Ureter (tissue), 1 donor: Measurements from ENCODE around the gene CTSA. TPM values are rescaled to one million over a fixed set of nuclear protein-coding genes. Genes with fewer than 3 reads are reported as not detected.
A peak's percentile ranks its signal among the peaks of the same experiment; 100 is the strongest.
"Not testable (repeated sequence)": the region's sequence is repeated elsewhere in the genome, so short reads cannot be mapped to it uniquely, and the experiment has no call there.

ENCODE experiments used
- DNase-seq: peaks from one replicate; pipeline ENCODE4 v3.0.0-alpha.2; 2020; ENCODE audit warnings: low spot score
- total RNA-seq: library from RNA; stranded (reverse); gene quantifications from one replicate; pipeline ENCODE4 v1.2.4, GENCODE V29; 2023
- donor health status: DM: yes; HTN: yes; CAD: no.

CTSA gene
- total RNA-seq, 1 donor from 2014 or later: 98.0 TPM

DNA sequence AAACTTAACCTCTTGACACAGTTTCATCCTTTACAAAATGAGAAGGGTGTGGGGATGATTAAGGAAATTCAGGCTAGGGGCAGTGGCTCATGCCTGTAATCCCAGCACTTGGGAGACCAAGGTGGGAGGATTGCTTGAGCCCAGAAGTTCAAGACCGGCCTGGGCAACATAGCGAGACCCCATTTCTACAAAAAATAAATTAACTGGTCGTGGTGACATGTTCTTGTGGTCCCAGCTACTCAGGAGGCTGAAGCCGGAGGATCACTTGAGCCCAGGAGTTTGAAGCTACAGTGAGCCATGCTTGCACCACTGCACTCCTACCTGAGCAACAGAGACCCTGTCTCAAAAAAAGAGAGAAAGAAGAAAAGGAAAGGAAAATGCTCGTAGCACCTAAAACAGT is 24.7 kb upstream of the CTSA start:
- DNase-seq: no peak

DNA sequence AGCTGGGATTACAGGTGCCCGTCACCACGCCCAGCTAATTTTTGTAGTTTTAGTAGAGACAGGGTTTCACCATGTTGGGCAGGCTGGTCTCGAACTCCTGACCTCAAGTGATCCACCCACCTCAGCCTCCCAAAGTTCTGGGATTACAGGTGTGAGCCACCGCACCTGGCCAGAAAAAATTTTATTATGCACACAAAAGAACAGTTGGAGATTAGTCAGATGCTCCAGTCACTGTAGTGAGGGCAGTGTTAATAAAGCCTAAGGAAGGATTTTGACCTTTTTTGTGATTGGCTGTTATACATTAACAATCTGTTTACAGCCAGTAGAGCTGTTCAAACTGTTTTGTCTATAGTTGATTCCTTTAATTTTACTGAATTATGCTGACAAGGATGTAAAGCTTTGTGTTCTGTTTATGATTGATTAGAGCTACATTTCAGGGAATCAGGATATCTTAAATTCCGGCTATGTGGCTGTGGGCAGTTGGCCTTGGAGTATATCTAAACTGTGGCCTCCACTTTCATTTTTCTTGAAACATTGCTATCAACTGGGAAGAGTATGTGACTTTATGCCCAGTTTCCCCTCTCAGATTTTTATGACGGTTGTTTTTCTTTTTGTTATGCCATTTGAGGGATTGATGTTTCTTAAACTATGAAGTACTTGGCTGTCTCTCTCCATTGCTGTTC is 23.9 kb upstream of the CTSA start:
- no peak for DNase-seq

DNA sequence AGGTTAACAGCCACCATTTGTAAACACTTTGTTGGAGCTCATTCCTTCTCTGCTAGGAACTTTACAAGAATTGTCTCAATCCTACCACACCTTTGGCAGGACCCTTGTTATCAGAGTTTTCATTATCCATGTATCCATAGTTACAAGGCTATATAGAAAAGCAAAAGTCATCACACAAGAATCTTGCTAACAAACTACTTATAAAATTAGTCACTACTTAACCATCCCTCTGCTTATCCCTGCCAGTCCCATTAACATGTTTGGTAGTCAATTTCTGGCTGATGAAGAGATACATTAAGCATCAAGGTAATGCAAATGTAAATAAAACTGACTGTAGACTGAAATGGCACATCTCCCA is 23.3 kb upstream of the CTSA start:
- no peak for DNase-seq

- no peak for DNase-seq
These were observed 18.5 kb upstream of the CTSA start for GRCh38 chr20:45872626-45873025.

- no peak for DNase-seq
These were observed 17.6 kb upstream of the CTSA start for GRCh38 chr20:45873409-45874103.

- not testable (repeated sequence) for DNase-seq
These were observed 17.0 kb upstream of the CTSA start for GRCh38 chr20:45874104-45874481.

GRCh38 chr20:45874576-45874975 is 16.6 kb upstream of the CTSA start:
- DNase-seq: no peak

GRCh38 chr20:45878076-45878761 is 12.9 kb upstream of the CTSA start:
- DNase-seq: no peak

DNA sequence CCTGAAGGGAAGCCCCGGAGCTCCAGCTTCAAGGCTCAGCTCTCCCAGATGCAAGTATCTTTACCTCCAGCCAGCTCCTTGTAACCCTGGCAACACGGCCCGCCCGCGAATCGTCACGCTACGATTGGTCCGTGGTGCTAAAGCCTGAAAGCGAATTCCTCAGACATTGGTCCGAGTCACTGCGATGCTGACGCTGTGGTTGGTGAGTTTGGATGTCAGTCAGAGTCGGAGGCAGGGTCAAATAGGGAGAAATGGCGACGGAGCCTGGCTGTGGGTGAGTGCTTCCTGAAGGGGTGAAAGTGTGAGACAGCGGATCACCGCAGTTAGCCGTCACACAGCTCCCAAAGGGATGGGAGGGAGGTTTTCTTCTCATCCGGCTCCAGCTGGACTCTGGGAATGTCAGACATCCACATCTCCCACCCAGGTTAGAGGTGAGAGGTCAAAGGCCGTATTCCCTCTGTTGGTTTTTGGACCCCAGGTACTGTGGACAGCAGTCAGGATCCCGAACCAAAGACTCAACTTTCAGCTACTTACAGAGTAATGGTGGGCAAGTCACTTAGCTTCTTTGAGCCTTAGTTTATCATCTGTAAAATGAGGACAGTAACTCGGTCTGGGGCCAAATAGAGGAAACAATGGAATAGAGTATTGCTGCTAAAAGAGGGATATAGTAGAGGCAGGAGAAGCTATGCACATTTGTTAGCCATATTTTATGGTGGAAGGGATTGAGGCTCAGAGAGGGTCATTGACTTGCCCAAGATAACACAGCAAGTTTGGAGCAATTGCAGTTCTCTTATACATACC is 9.9 kb upstream of the CTSA start, which contains the start of gene ZSWIM1:
ZSWIM1 (plus strand) TSS at position 240 of the 801 bp plus-strand sequence. CDS start 1,366 bp downstream, outside the sequence.
- peak; percentile 99 for DNase-seq

GRCh38 chr20:45882469-45883099 is 8.6 kb upstream of the CTSA start:
- no peak for DNase-seq

GRCh38 chr20:45883100-45883469 is 8.1 kb upstream of the CTSA start:
- DNase-seq: no peak

- DNase-seq: no peak
These were observed 4.4 kb upstream of the CTSA start for GRCh38 chr20:45886590-45887345.

DNA sequence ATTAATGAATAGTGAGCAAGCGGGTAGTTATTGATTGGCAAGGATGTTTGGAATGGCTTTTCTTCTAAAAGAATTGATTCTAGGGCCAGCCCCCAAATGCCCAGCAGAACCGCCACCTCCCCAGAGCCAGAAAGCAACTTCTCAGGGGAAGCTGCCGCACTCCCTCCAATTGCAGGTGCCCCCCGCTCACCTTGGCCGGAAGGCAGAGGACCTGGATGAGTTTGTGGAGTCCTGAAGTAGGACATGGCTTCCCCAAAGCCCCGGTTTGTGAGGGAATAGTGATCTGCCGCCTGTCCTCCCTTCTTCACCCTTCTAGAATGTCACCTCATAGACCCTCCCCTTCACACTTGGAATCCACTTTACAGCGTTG is 3.8 kb upstream of the CTSA start, which contains the start of gene SPATA25:
SPATA25 (minus strand) TSS at position 277 of the 370 bp plus-strand sequence; CDS start at position 245, 32 bp downstream.
- DNase-seq: no peak

DNA sequence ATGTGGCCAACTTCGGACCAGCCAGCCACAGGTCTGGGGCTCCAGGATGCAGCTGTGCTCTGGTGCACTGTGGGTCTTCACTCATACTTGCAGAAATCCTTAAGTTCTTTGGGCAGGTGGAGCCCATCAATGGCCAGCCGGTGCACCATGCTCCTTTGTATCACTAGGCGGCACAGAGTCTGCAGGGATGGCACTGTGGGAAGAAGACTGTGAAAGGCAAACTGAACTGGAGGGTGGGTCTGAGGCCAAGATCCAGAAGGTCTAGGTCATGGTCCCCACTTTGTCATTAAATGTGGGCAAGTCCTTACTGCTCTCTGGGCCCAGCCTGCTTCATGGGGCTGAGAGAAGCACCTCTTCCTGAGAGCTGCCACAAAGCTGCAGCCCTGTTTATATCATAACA is 2.5 kb upstream of the CTSA start:
- no peak for DNase-seq

- DNase-seq: peak; percentile 86
These were observed 804 bp upstream of the CTSA start for GRCh38 chr20:45890077-45890984.

DNA sequence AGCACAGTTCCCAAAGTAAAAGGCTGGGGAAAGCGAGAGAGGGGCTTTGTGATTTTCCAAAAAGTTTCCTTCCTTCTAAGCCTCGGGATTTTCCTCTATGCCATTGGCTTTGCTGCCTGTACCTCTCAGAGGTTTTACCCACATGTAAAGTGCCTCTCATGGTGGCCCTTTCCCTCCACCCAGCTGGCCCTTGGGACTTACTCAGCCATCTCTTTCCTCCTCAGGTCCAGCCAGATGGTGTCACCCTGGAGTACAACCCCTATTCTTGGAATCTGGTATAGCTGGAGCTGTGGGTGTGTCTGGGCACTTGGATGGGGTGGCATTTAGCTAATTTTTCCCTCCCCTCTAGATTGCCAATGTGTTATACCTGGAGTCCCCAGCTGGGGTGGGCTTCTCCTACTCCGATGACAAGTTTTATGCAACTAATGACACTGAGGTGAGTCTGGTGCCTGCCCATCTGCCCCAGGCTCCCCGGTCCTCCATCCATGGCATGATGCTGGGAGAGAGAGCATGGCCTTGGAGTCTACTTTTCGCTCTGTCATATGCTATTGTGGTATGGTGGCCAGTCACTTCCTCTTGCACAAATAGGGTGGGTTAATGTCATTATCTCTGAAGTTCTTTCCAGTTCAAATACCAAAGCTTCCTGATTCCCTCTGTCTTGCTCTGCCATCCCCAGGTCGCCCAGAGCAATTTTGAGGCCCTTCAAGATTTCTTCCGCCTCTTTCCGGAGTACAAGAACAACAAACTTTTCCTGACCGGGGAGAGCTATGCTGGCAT is 1.1 kb downstream of the CTSA start:
- no peak for DNase-seq

DNA sequence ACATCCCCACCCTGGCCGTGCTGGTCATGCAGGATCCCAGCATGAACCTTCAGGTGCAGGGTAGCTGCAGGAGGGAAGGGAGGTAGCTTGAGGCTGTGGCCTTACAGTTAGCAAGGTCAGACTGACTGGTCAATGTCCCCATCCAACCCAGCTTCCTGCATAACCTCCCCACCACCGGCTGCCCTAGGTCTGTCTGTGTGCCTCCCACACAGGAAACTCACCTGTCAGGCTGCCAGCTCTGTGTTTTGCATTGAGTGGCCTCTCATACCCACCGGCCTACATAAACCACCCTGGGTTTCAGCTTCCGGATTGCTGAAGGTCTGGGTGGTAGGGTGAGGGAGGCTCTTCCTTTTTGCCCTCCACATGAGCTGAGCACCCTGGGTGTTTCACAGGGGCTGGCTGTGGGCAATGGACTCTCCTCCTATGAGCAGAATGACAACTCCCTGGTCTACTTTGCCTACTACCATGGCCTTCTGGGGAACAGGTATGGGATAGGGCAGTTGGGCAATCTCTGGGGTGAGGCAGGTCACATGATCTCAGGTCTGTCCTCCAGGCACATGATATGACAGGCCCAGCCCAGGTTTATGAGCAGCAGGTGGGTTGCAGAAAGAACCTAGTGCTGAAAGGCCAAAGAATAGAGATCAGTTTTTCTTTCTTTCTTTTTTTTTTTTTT is 1.8 kb downstream of the CTSA start:
- no peak for DNase-seq

GRCh38 chr20:45893831-45894230 is 2.7 kb downstream of the CTSA start:
- DNase-seq: no peak
